Heart left ventricle (tissue), 13 donors: ENCODE data around the gene PTPN12.

Source experiments
- POLR2A ChIP-seq, 2 donors: fragments of 450-650 bp; IDR thresholded peaks; one replicate each; pipeline ENCODE4 v1.6.1; 2017; ENCODE audit warnings: antibody characterized with exemption in 2 of 2, mild to moderate bottlenecking in 2 of 2, moderate library complexity in 2 of 2
- TF ChIP-seq, protein P1 (sequence below), 12 donors: fragments of 200-600 bp; sonication (generic) in 4 of 12; IDR thresholded peaks; one replicate each; pipeline versions ENCODE4 v1.5.0 to v1.8.0; 2018 to 2022; ENCODE audit warnings: antibody characterized with exemption in 12 of 12, mild to moderate bottlenecking in 5 of 12
- donor health status: ischemic (EF 13 %, LVEDD 7.1; RV severe dilation, severe dysfunction).
- donor health status: DM: no; HTN: yes; CAD: no.
- donor health status: DM: no; HTN: no; CAD: no.
- donor health status: ischemic (EF 25% LVEDD 6.9; RV normal size, moderate dysfunction).
- donor health status: ischemic (EF 25% LVEDD 5.7; RV mildly dilated, moderate dysfunction).
- donor health status: ischemic (EF 35%, LVEDD 5.7; RV mildly dilated, moderate dysfunction).
- donor health status: nonischemic (EF 11% LVEDD 7.7; RV severe dilation, severe dysfunction).
- donor health status: DM: yes; HTN: yes; CAD: no.
- donor health status: PGD.
- donor health status: ischemic (EF 29% LVEDD 5.4; RV normal size, mild dysfunction).
- donor health status: nonischemic (EF 23%, LVEDD 6.1; RV moderate dilation, normal function).

DNA sequence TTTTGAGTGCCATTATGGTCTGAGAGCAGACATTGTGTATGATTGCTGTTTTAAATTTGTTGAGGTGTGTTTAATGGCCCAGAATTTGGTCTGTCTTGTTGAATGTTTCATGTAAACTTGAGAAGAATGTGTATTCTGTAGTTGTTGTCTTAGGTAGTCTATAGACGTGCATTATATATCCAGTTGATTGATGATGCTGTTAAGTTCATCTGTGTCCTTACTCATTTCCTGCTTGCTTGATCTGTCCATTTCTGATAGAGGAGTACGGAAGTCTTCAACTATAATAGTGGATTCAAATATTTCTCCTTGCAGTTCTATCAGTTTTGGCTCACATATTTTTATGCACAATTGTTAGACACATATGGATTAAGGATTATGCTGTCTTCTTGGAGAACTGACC, 16.0 kb downstream of the PTPN12 start:
- TF ChIP-seq, protein P1, sequence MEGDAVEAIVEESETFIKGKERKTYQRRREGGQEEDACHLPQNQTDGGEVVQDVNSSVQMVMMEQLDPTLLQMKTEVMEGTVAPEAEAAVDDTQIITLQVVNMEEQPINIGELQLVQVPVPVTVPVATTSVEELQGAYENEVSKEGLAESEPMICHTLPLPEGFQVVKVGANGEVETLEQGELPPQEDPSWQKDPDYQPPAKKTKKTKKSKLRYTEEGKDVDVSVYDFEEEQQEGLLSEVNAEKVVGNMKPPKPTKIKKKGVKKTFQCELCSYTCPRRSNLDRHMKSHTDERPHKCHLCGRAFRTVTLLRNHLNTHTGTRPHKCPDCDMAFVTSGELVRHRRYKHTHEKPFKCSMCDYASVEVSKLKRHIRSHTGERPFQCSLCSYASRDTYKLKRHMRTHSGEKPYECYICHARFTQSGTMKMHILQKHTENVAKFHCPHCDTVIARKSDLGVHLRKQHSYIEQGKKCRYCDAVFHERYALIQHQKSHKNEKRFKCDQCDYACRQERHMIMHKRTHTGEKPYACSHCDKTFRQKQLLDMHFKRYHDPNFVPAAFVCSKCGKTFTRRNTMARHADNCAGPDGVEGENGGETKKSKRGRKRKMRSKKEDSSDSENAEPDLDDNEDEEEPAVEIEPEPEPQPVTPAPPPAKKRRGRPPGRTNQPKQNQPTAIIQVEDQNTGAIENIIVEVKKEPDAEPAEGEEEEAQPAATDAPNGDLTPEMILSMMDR (IDR thresholded peaks at IDR 0.05), result no peak
- TF ChIP-seq POLR2A (IDR thresholded peaks at IDR 0.05), result no peak
